ENCODE results near the gene TAS2R43. TPM values are rescaled to one million over a fixed set of nuclear protein-coding genes. Genes with fewer than 3 reads are reported as not detected.

TAS2R43 gene
- total RNA-seq, 1 experiment from 2014 or later, result 0.48 TPM

DNA sequence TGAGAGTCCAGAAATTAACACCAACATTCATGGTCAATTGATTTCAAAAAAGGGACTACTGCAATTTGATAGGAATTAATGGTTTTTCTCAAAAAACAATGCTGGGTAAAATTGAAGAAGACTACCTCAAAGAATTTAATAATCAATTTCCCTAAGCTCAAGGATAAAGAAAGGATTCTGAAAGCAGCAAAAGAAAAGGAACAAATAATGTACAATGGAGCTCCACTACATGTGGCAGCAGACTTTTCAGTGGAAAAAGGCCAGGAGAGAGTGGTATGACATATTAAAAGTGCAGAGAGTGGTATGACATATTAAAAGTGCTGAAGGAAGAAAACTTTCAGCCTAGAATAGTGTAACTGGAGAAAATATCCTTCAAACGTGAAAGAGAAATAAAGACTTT lies 15.6 kb upstream of the TAS2R43 start:
- no peaks in the 10 kb centered on the region for H3K9me3 ChIP-seq (ENCODE audit: control insufficient read depth, low read depth, low read length)
- no peak overlapping the region for H2AK5ac ChIP-seq (ENCODE audit: insufficient read length, low read length)
- H3K4ac ChIP-seq (ENCODE audit: low read depth, low read length), result no peak overlapping the region
- H3K79me2 ChIP-seq (ENCODE audit: insufficient read depth, low read length), result no peaks in the 10 kb centered on the region; the same call in 1 of the 2 replicates
- no peak overlapping the region for H2AFZ ChIP-seq (ENCODE audit: low read length)
- WGBS (ENCODE audit: extremely low coverage, insufficient read length, low lambda C conversion rate), result no CpG with 5 or more reads among the region's 1 CpG
- no peak overlapping the region for H2BK120ac ChIP-seq (ENCODE audit: low read depth, low read length, poor library complexity, severe bottlenecking)
- H2BK5ac ChIP-seq (ENCODE audit: insufficient read length, low read length), result no peak overlapping the region
- TF ChIP-seq, protein P1, sequence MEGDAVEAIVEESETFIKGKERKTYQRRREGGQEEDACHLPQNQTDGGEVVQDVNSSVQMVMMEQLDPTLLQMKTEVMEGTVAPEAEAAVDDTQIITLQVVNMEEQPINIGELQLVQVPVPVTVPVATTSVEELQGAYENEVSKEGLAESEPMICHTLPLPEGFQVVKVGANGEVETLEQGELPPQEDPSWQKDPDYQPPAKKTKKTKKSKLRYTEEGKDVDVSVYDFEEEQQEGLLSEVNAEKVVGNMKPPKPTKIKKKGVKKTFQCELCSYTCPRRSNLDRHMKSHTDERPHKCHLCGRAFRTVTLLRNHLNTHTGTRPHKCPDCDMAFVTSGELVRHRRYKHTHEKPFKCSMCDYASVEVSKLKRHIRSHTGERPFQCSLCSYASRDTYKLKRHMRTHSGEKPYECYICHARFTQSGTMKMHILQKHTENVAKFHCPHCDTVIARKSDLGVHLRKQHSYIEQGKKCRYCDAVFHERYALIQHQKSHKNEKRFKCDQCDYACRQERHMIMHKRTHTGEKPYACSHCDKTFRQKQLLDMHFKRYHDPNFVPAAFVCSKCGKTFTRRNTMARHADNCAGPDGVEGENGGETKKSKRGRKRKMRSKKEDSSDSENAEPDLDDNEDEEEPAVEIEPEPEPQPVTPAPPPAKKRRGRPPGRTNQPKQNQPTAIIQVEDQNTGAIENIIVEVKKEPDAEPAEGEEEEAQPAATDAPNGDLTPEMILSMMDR (conservative IDR thresholded peaks at IDR 0.05), result no peak
- no peak overlapping the region for H3K56ac ChIP-seq (ENCODE audit: insufficient read length, low read depth, low read length)
- no peak overlapping the region for H3K27ac ChIP-seq (ENCODE audit: insufficient read length, low read depth, low read length)
- Mint-ChIP-seq H3K27me3 (ENCODE audit: low read depth) (no peaks in the 10 kb centered on the region), H3K36me3 (ENCODE audit: insufficient read depth in 1 of 3, low read depth in 3 of 3) (peaks cover 69 to 76% (median 70%) of the 10 kb centered on the region in 3 experiments), H3K4me3 (no peak overlapping the region), H3K4me1 (peaks cover 0 to 2% of the 10 kb centered on the region in 2 experiments; a peak in 2 of 4 replicates), H3K9me3 (peaks cover 21 to 32% of the 10 kb centered on the region in 2 experiments), H3K27ac (peak overlapping the region in 1 of 3 experiments; percentile 46; a peak in 1 of 7 replicates)
- no peak overlapping the region for H2BK12ac ChIP-seq (ENCODE audit: insufficient read length, low read depth, low read length)
- no peak overlapping the region for H4K91ac ChIP-seq (ENCODE audit: insufficient read length, low read depth, low read length)
- no peak overlapping the region for H2BK15ac ChIP-seq (ENCODE audit: low read depth, low read length)
- no peaks in the 10 kb centered on the region for H3K23me2 ChIP-seq (ENCODE audit: insufficient read length, low read depth, low read length, poor library complexity, severe bottlenecking)
- H3K4me2 ChIP-seq (ENCODE audit: insufficient read depth, insufficient read length, low read length), result no peak overlapping the region
- no peaks in the 10 kb centered on the region for H3K27me3 ChIP-seq (ENCODE audit: insufficient read depth, low read length)
- H3K9ac ChIP-seq (ENCODE audit: extremely low read depth, insufficient read length, low read length), result no peak overlapping the region
- no peak overlapping the region for H4K8ac ChIP-seq (replicated peaks; ENCODE audit: insufficient read length, low read depth, low read length)
- H4K5ac ChIP-seq (ENCODE audit: insufficient read length, low read depth, low read length), result no peak overlapping the region
- H3K79me1 ChIP-seq (ENCODE audit: insufficient read depth, low read depth, low read length, poor library complexity, severe bottlenecking), result no peaks in the 10 kb centered on the region
- H4K20me1 ChIP-seq (ENCODE audit: control insufficient read depth, insufficient read depth, insufficient read length), result no peaks in the 10 kb centered on the region
- no peak for DNase-seq
- H3T11ph ChIP-seq (ENCODE audit: low read length), result no peak overlapping the region
- H3K4me1 ChIP-seq (ENCODE audit: insufficient read depth, low read length), result no peaks in the 10 kb centered on the region
- no peak overlapping the region for H3K18ac ChIP-seq (ENCODE audit: insufficient read length, low read depth, low read length)
- H3K23ac ChIP-seq (ENCODE audit: insufficient read length, low read depth, low read length), result no peak overlapping the region
- no peak overlapping the region for H3K14ac ChIP-seq (ENCODE audit: insufficient read depth, low read length)
- H2BK20ac ChIP-seq (ENCODE audit: low read depth, low read length, poor library complexity, severe bottlenecking), result no peak overlapping the region
